ENCODE results near the gene ARID1A.
"Not testable (repeated sequence)": the region's sequence is repeated elsewhere in the genome, so short reads cannot be mapped to it uniquely, and the experiment has no call there.

ARID1A gene

GRCh38 chr1:26789931-26790330, 94.1 kb downstream of the ARID1A start:
- DNase-seq, result no peak

DNA sequence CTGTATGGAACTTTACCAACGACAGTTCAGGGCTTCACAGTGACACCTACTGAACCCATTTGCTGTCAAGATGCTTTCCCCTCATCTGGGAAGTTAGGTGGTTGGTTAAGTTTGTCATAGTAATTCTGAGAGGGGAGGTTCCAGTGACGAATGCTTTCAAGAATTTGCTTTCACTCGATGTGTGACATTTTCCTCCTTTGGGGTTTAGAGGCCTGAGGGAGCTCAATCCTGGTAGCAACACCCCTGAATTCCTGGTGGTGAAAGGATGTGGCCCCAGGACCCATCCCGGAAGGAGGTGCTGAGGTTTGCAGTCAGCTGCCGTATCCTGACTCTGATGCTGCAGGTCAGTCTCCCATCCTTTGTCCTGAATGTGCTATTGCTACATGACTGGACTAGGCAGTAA, 94.7 kb downstream of the ARID1A start:
- DNase-seq, result no peak

DNA sequence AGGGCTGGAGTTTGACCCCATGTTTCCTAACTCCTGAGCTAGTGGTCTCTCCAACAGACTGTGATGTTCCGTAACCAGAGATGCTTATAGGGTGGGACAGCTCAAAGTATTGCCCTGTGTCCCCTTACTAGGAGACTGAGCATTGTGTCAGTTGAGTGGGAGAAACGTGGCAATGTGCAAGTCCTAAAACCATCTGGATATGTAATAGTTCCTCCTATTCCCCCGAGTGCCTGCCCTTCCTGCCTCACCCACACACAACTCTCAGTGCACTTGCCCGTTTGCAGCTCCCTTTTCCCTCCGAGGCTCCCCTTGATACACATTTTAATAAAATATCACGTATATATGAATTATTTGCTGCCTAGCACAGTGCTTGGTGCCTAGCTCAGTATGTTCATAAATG, 95.3 kb downstream of the ARID1A start:
- DNase-seq, result no peak

- no peak for DNase-seq
Measured at GRCh38 chr1:26791626-26792025, 95.8 kb downstream of the ARID1A start.

GRCh38 chr1:26792924-26793323, 97.1 kb downstream of the ARID1A start:
- no peak for DNase-seq

- no peak for DNase-seq
Measured at GRCh38 chr1:26794391-26794790, 98.6 kb downstream of the ARID1A start.

- no peak for DNase-seq
Measured at GRCh38 chr1:26797627-26798026, 101.8 kb downstream of the ARID1A start.

- DNase-seq, result peak; percentile 79
Measured at GRCh38 chr1:26799479-26800142, 103.8 kb downstream of the ARID1A start.

DNA sequence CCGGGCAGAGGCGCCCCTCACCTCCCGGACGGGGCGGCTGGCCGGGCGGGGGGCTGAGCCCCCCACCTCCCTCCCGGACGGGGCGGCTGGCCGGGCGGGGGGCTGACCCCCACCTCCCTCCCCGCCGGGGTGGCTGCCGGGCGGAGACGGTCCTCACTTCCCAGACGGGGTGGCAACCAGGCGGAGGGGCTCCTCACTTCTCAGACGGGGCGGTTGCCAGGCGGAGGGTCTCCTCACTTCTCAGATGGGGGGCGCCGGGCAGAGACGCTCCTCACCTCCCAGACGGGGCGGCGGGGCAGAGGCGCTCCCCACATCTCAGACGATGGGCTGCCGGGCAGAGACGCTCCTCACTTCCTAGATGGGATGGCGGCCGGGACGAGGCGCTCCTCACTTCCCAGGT, 108.1 kb downstream of the ARID1A start:
- DNase-seq, result not testable (repeated sequence)

GRCh38 chr1:26810105-26810504, 114.3 kb downstream of the ARID1A start:
- not testable (repeated sequence) for DNase-seq

- DNase-seq, result no peak
Measured at GRCh38 chr1:26811057-26811456, 115.2 kb downstream of the ARID1A start.

DNA sequence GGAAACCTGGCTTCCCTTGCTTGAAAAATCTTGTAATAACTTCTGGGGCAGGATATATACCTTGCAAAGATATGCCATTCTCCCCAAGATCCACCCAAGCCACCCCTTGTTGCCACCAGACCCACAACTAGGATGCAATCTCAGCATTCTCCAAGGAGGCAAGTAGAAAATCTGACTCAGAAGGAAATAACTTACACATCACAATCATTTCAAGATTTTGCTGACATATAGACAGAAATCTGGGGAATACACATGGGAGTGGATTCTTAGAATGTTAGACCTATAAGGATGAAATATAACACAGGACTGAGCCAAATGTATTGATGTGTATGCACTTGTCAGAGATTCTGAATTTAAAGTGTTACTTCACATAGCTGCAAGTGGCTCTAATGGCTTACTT, 115.9 kb downstream of the ARID1A start:
- DNase-seq, result no peak

DNA sequence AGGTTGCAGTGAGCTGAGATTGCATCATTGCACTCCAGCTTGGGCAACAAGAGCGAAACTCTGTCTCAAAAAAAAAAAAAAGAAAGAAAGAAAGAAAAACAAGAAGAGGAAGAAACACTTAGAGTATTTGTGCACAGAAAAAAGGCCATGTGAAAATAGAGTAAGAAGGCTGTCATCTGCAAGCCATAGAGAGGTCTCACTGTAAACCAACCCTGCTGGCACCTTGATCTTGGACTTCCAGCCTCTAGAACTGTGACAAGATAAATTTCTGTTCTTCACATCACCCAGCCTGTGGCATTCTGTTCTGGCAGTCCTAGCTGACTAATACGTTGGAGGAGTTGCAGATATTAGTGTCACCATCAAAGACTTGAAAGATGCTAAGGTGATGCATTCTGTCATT, 118.6 kb downstream of the ARID1A start:
- no peak for DNase-seq

DNA sequence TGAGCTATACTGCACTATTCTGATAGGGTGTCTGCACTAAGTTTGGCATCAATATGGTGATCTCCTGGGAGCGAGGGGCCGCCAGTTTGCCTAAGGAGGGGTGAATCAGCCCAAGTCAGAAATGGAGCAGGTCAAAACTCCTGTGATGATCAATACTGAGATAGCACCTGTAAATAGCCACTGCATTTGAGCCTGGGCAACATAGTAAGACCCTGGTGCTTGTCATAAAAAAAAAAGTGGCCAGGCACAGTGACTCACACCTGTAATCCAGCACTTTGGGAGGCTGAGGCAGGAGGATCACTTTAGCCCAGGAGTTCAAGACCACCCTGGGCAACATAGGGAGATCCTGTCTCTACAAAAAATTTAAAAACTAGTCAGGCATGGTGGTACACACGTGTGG, 119.1 kb downstream of the ARID1A start:
- DNase-seq, result no peak

- DNase-seq, result no peak
Measured at GRCh38 chr1:26820784-26821269, 125.0 kb downstream of the ARID1A start.

- no peak for DNase-seq
Measured at GRCh38 chr1:26822737-26823395, 127.1 kb downstream of the ARID1A start.

DNA sequence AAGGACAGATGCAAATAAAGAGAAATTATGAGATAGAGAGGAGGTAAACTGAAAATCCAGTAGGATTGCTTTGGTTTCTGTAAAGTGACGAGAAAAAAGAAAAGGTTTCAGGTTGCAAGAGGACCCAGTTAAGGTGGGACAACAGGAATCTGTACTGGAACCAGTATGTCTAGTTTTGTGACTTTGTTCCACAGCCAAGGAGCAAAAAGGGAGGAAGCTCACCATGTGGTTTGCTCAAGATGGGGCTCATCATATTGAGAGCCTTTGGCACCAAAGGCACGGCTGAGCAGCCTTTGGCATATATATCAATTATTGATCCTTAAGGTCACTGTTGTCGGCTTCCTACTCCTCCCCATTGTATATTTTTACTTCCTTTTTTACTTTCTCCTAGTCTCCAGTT, 128.9 kb downstream of the ARID1A start:
- DNase-seq, result no peak

- DNase-seq, result peak; percentile 80
Measured at GRCh38 chr1:26826261-26827105, 130.7 kb downstream of the ARID1A start, which contains the start of gene ZDHHC18. ZDHHC18 (plus strand) TSS chr1:26826688; CDS start chr1:26826805, 117 bp downstream.

GRCh38 chr1:26827106-26827604, 131.3 kb downstream of the ARID1A start:
- no peak for DNase-seq

- no peak for DNase-seq
Measured at GRCh38 chr1:26827663-26828062, 131.8 kb downstream of the ARID1A start.

- no peak for DNase-seq
Measured at GRCh38 chr1:26828411-26828991, 132.7 kb downstream of the ARID1A start.

DNA sequence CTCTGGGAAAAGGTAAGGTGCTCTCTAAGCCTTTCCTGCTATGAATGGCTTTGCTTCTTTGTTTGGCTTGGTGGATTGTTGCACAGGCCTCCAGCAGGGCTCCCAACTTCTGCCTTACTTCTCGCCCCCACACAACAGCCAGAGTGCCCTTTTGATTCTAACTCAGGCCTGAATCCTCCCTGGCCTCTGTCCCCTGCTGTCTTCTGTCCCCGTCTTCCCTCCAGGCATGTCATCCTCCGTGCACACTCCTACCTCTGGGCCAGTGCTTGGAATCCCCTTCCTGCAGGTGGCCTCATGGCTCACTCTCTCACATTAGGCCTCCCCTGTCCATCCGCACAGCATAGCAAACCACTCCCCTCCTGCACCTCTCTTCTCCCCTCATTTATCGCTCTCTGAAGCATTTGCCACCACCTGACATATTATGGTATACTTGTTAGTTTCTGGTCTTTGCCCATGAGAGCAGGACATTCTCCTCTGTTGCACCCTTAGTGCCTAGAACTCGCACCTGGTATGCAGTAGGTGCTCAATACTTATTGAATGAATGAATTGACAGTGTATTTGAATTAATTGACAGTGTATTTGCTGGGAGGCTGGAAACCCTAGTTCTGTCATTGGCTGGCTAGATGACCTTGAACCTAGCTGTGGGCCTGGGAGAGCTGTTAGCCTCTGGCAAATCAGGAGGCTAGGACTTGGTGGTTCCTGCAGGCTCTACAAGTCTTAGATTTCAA, 133.5 kb downstream of the ARID1A start:
- no peak for DNase-seq

Data from left hindlimb (tissue), 1 donor.